Dendritic cell treated with granulocyte-macrophage colony-stimulating factor and Interleukin-4, amounts not matched to agents 40 ng/mL and 50 ng/mL, for 4 days (primary cell): ENCODE measurements around the gene MYO1D.

Experiments used
- H3K27ac Mint-ChIP-seq: one replicate; pipeline ENCODE4 v1.8.0; 2022; ENCODE audit warnings: mild to moderate bottlenecking, mixed read lengths
- H3K27me3 Mint-ChIP-seq: one replicate; pipeline ENCODE4 v1.8.0; 2022; ENCODE audit warnings: mild to moderate bottlenecking, mixed read lengths
- H3K36me3 Mint-ChIP-seq: one replicate; pipeline ENCODE4 v1.8.0; 2022; ENCODE audit warnings: low read depth, mixed read lengths
- H3K4me1 Mint-ChIP-seq: one replicate; pipeline ENCODE4 v1.8.0; 2022; ENCODE audit warnings: low read depth, mixed read lengths
- H3K4me3 Mint-ChIP-seq: one replicate; pipeline ENCODE4 v1.8.0; 2022; ENCODE audit warnings: mild to moderate bottlenecking, moderate library complexity, mixed read lengths
- H3K9me3 Mint-ChIP-seq: one replicate; pipeline ENCODE4 v1.8.0; 2022; ENCODE audit warnings: mixed read lengths
- intact Hi-C: fragments of 100-400 bp; cut with micrococcal nuclease; formaldehyde crosslinking; loops from one replicate; pipeline ENCODE4 v1.15.0; 2022

The MYO1D gene

DNA sequence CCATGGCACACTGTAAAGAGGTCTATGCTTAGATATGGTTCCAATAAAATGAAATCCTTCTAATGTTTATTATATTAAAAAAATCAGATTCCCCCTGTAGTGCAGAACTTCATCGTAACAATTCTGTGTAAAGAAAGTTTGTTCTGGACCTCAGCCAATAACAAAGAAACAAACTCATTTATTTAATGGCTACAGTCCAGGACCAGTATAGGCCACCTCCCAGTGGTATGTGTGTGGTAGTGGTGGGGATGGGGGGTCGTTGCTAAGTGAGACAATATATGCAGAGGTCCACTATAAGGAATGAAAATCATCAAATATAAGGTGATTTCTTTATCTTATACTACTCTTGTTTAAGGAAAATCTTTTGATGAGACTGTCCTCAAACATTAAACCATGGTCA, 253.7 kb downstream of the MYO1D start:
- intact Hi-C loops = no loop called here
- H3K36me3 Mint-ChIP-seq = no peaks in the 10 kb centered on the region
- no peaks in the 10 kb centered on the region for H3K27me3 Mint-ChIP-seq
- no peak overlapping the region for H3K4me3 Mint-ChIP-seq
- H3K9me3 Mint-ChIP-seq = no peaks in the 10 kb centered on the region
- no peaks in the 10 kb centered on the region for H3K4me1 Mint-ChIP-seq
- no peak overlapping the region for H3K27ac Mint-ChIP-seq

DNA sequence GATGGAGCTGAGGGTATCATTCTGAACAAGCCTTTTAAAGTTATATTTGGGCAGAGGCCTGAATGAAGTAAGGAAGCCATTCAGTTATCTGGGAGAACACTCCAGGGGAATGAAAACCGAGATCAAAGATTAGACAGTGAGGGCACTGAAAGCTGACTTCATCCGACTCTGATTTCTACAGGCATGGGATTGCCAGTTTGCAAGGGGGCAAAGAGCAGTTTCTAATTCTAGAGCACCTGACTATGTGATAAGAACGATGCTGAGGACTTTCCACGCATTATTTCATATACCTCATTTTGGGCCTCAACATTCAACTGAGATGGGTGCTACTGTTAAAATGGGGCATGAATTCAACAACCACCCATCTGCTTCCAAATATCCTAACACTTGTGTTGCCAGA, 254.4 kb downstream of the MYO1D start:
- Mint-ChIP-seq H3K9me3 (no peaks in the 10 kb centered on the region), H3K27me3 (no peaks in the 10 kb centered on the region), H3K36me3 (no peaks in the 10 kb centered on the region), H3K4me1 (no peaks in the 10 kb centered on the region), H3K27ac (no peak overlapping the region), H3K4me3 (no peak overlapping the region)
- intact Hi-C loops = no loop called here

DNA sequence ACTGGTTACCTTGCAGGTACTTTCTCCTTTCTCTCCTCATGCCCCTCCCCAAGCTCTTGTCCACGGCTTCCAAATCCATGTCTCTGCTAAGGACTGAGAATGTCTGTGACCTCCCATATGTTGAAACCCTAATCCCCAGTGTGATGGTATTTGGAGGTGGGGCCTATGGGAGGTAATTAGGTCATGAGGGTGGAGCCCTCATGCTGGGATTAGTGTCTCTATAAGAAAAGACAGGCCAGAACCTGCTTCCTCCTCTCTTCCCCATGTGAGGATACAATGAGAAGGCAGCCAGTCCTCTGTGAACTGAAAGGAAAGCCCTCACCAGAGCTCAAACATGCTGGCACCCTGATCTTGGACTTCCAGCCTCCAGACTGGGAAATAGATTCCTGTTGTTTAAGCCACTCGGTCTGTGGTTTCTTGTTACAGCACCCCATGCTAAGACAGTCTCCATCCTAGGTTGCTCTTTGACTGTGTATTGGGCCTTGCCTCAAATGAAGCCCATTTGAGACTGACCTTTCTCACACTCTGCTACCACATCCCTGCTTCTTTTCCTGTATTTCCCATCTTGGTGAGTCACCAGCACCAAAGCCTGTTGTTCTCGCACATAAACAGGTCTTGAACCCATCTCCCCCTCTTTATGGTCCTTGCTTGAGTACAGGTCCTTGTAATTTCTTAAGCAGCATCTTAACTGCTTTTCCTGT, 255.2 kb downstream of the MYO1D start:
- no peak overlapping the region for H3K4me3 Mint-ChIP-seq
- H3K9me3 Mint-ChIP-seq = no peaks in the 10 kb centered on the region
- intact Hi-C loops = no loop called here
- no peaks in the 10 kb centered on the region for H3K4me1 Mint-ChIP-seq
- no peak overlapping the region for H3K27ac Mint-ChIP-seq
- no peaks in the 10 kb centered on the region for H3K27me3 Mint-ChIP-seq
- no peaks in the 10 kb centered on the region for H3K36me3 Mint-ChIP-seq

DNA sequence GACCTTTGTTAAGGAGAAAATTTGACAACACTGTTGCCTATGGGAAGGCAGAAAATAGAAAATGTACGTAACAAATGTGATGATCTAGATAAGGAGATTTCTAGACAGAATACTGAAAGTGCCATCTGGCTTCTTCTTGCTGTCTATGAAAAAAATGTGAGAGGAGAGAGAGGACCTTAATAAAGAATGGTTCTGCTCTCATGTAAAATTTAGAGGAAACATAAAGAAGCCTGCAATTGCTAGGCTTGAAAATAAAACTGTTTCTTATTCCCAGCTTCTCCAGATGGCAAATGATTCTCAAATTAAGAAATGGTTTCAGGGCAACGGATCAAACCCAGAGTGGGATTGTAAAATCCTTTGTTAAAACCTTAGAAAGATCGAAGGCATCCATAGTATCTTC, 261.6 kb downstream of the MYO1D start:
- Mint-ChIP-seq H3K4me3 (no peak overlapping the region), H3K4me1 (no peaks in the 10 kb centered on the region), H3K36me3 (no peaks in the 10 kb centered on the region), H3K27ac (no peak overlapping the region), H3K9me3 (no peaks in the 10 kb centered on the region), H3K27me3 (no peaks in the 10 kb centered on the region)
- intact Hi-C loops = no loop called here

DNA sequence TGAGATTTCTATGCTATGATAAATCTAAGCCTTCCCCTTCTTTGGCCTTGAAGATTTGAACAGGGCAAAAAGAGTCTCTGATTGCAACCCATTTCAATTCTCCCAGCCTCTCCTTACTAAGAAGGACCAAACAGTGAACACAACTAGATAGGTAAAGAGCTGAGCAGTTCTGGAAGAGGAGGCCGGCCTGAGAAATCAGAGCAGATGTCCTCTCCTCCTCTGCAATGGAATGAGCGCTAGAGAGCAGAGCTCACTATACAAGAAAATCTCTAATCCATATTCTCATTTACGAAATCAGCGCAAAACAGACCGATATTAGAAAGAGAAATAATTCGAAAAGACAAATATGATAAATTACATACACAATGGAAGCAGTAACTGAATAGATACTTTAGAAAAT, 266.0 kb downstream of the MYO1D start:
- intact Hi-C loops = no loop called here
- Mint-ChIP-seq H3K36me3 (no peaks in the 10 kb centered on the region), H3K9me3 (no peaks in the 10 kb centered on the region), H3K4me1 (peaks cover 8% of the 10 kb centered on the region), H3K4me3 (no peak overlapping the region), H3K27me3 (peaks cover 10% of the 10 kb centered on the region), H3K27ac (no peak overlapping the region)

DNA sequence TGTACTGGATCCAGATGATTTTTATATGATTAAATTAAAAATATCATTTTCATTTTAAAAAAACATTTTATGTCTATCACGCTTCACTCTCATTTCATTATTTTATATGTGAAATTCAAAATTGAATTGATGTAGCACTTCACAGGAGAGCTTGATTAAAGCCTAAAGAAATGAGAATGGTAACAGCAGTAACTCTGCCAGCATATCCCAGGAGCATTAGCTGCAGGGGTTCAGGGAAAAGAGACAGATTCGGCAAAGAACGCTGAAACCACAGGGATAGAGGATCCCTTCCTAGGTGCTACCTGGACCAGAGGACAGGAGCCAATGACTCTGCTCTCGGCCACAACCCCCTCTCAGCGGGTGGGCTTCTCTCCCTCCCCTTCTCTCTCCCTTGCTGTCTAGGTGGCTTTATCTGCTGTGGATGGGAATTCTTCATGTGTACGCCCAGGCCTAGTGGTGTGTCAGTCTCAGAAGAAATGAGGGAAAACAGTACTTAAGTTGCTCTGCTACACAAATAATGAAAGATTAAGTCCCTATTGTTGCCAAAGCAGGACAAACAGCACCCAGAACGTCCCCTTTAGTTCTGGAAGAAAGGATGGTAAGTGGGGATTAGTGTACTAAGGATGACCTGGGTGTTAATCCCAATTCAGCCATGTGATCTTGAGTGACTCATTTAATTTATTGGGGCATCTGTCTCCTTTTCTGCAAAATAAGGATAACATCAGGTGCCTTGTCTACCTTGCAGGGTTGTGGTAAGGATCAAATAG, 266.9 kb downstream of the MYO1D start:
- no peak overlapping the region for H3K4me3 Mint-ChIP-seq
- H3K36me3 Mint-ChIP-seq = no peaks in the 10 kb centered on the region
- H3K27me3 Mint-ChIP-seq = peaks cover 15% of the 10 kb centered on the region
- H3K9me3 Mint-ChIP-seq = no peaks in the 10 kb centered on the region
- intact Hi-C loops = loop anchor here (1.0 to 5.0 kb wide), 2 partner anchors 127 to 148 kb away; no protein-coding TSS in a partner anchor
- no peak overlapping the region for H3K27ac Mint-ChIP-seq
- H3K4me1 Mint-ChIP-seq = peaks cover 8% of the 10 kb centered on the region

DNA sequence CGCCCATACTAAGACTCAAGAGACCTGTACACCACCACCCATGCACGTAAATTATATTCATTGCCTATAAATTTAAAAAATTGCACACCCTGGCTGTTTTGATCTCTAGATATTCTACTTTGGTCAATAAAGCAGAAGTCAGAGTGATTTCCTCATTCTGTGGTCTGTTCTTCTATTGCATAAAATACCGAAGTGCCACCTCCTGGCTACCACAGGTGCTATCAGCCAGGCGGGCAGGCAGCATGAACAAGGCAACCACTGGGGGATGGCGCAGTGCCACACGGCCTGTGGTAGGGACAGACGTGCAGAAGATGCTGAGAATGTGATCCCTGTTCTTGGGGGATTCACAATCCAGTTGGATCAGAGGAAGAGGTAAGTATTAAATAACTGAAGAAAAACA, 267.8 kb downstream of the MYO1D start:
- Mint-ChIP-seq H3K4me3 (no peak overlapping the region), H3K27me3 (peaks cover 15% of the 10 kb centered on the region), H3K36me3 (no peaks in the 10 kb centered on the region), H3K9me3 (no peaks in the 10 kb centered on the region), H3K4me1 (peaks cover 8% of the 10 kb centered on the region), H3K27ac (no peak overlapping the region)
- intact Hi-C loops = loop anchor here (1.0 to 5.0 kb wide), 2 partner anchors 126 to 147 kb away; no protein-coding TSS in a partner anchor

DNA sequence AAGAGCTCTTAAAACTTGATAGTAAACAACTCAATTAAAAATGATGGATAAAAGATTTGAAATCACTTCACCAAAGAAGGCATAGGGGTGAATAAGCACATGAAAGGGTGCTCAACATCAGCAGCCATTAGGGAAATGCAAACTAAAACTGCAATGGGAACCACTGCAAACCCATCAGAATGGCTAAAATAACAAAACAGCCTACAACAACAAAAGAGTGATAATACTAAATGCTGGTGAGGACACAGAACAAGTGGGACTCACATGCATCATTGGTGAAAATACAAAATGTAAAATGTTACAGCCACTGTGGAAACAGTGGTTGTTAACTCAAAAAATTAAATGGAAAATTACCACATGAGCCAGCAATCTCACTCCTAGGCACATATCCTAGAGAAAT, 268.7 kb downstream of the MYO1D start:
- peaks cover 17% of the 10 kb centered on the region for H3K27me3 Mint-ChIP-seq
- no peaks in the 10 kb centered on the region for H3K36me3 Mint-ChIP-seq
- H3K4me3 Mint-ChIP-seq = no peak overlapping the region
- intact Hi-C loops = loop anchor here (5.0 kb wide), 1 partner anchor 146 kb away; no protein-coding TSS in a partner anchor
- H3K27ac Mint-ChIP-seq = no peak overlapping the region
- H3K9me3 Mint-ChIP-seq = no peaks in the 10 kb centered on the region
- H3K4me1 Mint-ChIP-seq = peaks cover 8% of the 10 kb centered on the region

DNA sequence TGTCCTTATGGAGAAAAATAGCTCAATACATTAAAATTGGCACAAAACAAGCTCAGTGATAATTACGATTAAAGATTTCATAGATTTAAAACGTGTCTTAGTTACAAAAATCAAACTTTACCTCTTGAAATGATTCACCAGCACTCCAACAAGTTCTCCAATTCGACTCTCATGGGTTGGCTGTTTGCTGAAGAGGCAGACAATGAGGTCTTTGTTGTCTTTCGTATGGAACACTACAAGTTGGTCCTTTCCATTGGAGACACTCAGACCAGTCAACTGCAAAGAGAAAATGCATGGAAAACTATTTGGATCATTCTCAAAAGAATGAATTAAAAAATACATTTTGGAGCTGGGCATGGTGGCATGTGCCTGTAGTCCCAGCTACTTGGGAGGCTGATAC, 272.0 kb downstream of the MYO1D start:
- Mint-ChIP-seq H3K36me3 (no peaks in the 10 kb centered on the region), H3K4me1 (peaks cover 8% of the 10 kb centered on the region), H3K27ac (no peak overlapping the region), H3K27me3 (peaks cover 18% of the 10 kb centered on the region), H3K9me3 (no peaks in the 10 kb centered on the region), H3K4me3 (no peak overlapping the region)
- intact Hi-C loops = loop anchor here (5.0 kb wide), 1 partner anchor 143 kb away; no protein-coding TSS in a partner anchor

DNA sequence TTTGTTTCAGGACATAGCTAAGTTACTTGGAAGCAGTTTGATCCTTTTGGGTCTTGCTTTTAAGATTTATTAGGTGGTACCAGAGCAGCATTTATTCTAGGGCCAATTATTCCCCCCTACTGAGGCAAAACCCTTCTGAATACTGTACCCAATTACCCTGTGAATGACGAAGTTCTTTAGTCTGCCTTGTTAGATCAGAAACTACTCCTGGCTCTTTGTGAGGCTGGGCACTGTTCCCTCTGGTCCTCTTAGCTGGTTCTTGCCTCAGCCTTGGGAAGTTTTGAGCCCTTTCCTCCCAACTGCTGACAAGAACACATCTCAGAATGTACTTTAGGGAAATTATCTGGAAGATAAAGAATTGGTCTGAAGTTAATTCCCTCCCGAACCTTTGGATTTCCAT, 274.5 kb downstream of the MYO1D start:
- H3K9me3 Mint-ChIP-seq = no peaks in the 10 kb centered on the region
- H3K27ac Mint-ChIP-seq = no peak overlapping the region
- no peaks in the 10 kb centered on the region for H3K4me1 Mint-ChIP-seq
- H3K36me3 Mint-ChIP-seq = no peaks in the 10 kb centered on the region
- intact Hi-C loops = no loop called here
- H3K27me3 Mint-ChIP-seq = peaks cover 14% of the 10 kb centered on the region
- H3K4me3 Mint-ChIP-seq = no peak overlapping the region

DNA sequence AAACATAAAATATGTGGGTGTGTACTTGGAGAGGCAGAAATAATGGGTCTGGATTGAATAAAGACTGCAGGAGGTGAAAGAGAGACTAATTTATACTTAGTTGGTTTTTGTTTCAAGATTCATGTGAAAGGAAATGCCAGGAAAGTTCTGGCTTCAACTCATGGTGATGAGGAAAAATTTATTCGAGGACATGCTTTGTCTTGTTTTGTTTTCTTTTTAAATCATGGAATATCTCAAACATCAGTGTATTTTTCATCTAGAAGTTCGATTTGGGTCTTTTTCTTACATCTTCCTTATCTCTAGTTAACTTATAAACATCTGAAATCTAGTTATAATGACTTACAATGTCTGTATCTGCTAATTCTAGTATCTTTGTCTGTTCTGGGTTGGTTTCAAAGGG, 275.1 kb downstream of the MYO1D start:
- Mint-ChIP-seq H3K9me3 (no peaks in the 10 kb centered on the region), H3K4me1 (no peaks in the 10 kb centered on the region), H3K27ac (no peak overlapping the region), H3K27me3 (peaks cover 12% of the 10 kb centered on the region), H3K36me3 (no peaks in the 10 kb centered on the region), H3K4me3 (no peak overlapping the region)
- intact Hi-C loops = no loop called here

DNA sequence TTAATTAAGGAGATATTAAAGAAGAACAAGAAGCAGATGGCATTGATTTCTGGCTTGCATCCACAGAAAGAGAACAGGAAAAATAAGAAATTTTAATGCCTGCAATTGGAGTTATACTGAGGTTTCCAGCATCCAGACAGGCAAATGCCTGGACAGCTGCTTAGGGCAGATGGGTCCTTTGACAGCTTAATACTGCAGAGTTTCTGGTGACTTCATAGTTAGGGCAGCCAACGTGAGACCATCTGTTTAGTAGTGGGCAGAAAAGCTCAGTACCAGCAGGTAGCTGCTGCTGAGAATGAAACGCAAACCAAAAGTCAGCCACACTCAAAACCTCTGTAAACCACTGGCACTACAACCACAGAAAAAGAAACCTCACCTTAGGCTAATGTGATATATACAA, 280.3 kb downstream of the MYO1D start:
- H3K27ac Mint-ChIP-seq = no peak overlapping the region

DNA sequence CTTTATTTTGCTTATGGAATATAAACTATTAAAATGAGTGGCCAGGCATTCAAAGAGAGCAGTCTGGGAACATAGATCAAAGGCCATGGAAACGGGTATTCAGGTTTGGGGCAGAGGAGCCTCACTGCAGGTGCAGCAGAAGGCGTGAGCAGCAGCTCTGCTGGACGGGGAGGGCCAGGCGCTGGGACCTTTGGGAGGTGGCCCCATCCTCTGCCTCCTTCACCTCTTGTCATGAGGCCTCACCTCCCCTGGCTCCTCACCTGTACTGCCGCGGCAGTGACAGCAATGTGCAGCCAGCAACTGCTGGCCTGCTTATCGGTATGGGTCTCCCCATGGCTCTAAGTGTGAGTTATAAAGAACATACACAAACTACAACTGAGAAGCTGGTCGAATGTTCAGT, 280.7 kb downstream of the MYO1D start:
- Mint-ChIP-seq H3K9me3 (no peaks in the 10 kb centered on the region), H3K27ac (no peak overlapping the region), H3K27me3 (no peaks in the 10 kb centered on the region), H3K4me1 (no peaks in the 10 kb centered on the region), H3K36me3 (no peaks in the 10 kb centered on the region), H3K4me3 (no peak overlapping the region)
- intact Hi-C loops = no loop called here

More for the DNA sequence above, 280.3 kb downstream of the MYO1D start:
- Mint-ChIP-seq H3K36me3 (no peaks in the 10 kb centered on the region), H3K4me3 (no peak overlapping the region), H3K27me3 (peaks cover under 1% of the 10 kb centered on the region), H3K4me1 (no peaks in the 10 kb centered on the region), H3K9me3 (no peaks in the 10 kb centered on the region)
- intact Hi-C loops = no loop called here

DNA sequence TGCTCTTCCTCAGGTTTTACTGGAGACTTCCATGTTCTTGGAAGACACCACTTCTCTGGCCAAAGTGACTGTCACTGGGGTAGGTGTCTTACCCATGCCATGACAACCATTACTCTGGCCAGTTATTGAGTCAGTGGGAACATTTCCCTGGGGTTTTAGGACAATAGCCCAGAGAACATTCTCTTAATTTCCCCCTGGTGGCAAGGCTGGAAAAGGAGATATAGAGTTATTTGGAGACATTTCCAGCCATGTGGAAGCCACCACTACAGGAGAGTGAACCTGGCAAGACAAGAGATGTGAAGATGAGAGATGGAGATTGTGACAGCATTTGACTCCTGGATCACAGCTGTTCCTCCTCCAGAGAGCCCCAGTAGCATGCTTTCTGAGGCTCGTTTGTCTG, 283.9 kb downstream of the MYO1D start:
- H3K4me3 Mint-ChIP-seq = no peak overlapping the region
- no peaks in the 10 kb centered on the region for H3K27me3 Mint-ChIP-seq
- no peak overlapping the region for H3K27ac Mint-ChIP-seq
- intact Hi-C loops = no loop called here
- H3K36me3 Mint-ChIP-seq = no peaks in the 10 kb centered on the region
- H3K9me3 Mint-ChIP-seq = no peaks in the 10 kb centered on the region
- no peaks in the 10 kb centered on the region for H3K4me1 Mint-ChIP-seq
